Kidney epithelial cell (primary cell): Measurements from ENCODE around the gene APBB1IP. TPM values are rescaled to one million over a fixed set of nuclear protein-coding genes. Genes with fewer than 3 reads are reported as not detected.

Experiments used
- DNase-seq: peaks from one replicate; pipeline ENCODE4 v3.0.0-alpha.2; 2010; ENCODE audit warnings: low read depth
- H3K27me3 ChIP-seq: 2 replicates; pipeline ENCODE4 v1.6.0; 2011; ENCODE audit warnings: low read length; ENCODE audit not compliant: control insufficient read depth, insufficient read depth
- H3K36me3 ChIP-seq: 2 replicates; pipeline ENCODE4 v1.5.1; 2011; ENCODE audit warnings: low read length; ENCODE audit not compliant: control insufficient read depth, insufficient read depth
- H3K4me3 ChIP-seq: 2 replicates; pipeline ENCODE4 v1.5.1; 2011; ENCODE audit warnings: low read depth, mild to moderate bottlenecking, control low read depth, low read length
- CTCF ChIP-seq: IDR thresholded peaks from 2 replicates; pipeline ENCODE4 v1.5.1; 2011; ENCODE audit warnings: mild to moderate bottlenecking, moderate library complexity, low read length, control low read depth, inconsistent platforms; ENCODE audit not compliant: insufficient read depth, poor library complexity, severe bottlenecking
- total RNA-seq: library from RNA; depleted of rRNA; stranded (reverse); fragments of >200 nt; gene quantifications from 2 replicates; pipeline ENCODE4 v1.2.3, GENCODE V29; 2015

The APBB1IP gene
- total RNA-seq, 1 donor from 2014 or later, result 1.8 TPM

GRCh38 chr10:26454891-26455290 lies 16.8 kb downstream of the APBB1IP start:
- H3K4me3 ChIP-seq, result no peak overlapping the region
- TF ChIP-seq CTCF, result no peak
- no peak for DNase-seq
- H3K27me3 ChIP-seq, result no peaks in the 10 kb centered on the region
- no peaks in the 10 kb centered on the region for H3K36me3 ChIP-seq

- no peak overlapping the region for H3K4me3 ChIP-seq
- TF ChIP-seq CTCF, result no peak
- no peaks in the 10 kb centered on the region for H3K27me3 ChIP-seq
- no peak for DNase-seq
- H3K36me3 ChIP-seq, result no peaks in the 10 kb centered on the region
These were observed 17.6 kb downstream of the APBB1IP start for GRCh38 chr10:26455567-26456315.

- TF ChIP-seq CTCF, result no peak
- Histone ChIP-seq H3K36me3 (no peaks in the 10 kb centered on the region), H3K27me3 (no peaks in the 10 kb centered on the region), H3K4me3 (no peak overlapping the region)
- DNase-seq, result no peak
These were observed 18.9 kb downstream of the APBB1IP start for GRCh38 chr10:26457088-26457487.

GRCh38 chr10:26460736-26461135 lies 22.6 kb downstream of the APBB1IP start:
- H3K36me3 ChIP-seq, result no peaks in the 10 kb centered on the region
- no peak for DNase-seq
- no peaks in the 10 kb centered on the region for H3K27me3 ChIP-seq
- TF ChIP-seq CTCF, result no peak
- H3K4me3 ChIP-seq, result no peak overlapping the region

- no peak for DNase-seq
- Histone ChIP-seq H3K4me3 (no peak overlapping the region), H3K36me3 (no peaks in the 10 kb centered on the region), H3K27me3 (no peaks in the 10 kb centered on the region)
- TF ChIP-seq CTCF, result no peak
These were observed 25.8 kb downstream of the APBB1IP start for GRCh38 chr10:26463986-26464385.
